ENCODE results near the gene TRPV2. TPM values are rescaled to one million over a fixed set of nuclear protein-coding genes. Genes with fewer than 3 reads are reported as not detected.
"Not testable (repeated sequence)": the region's sequence is repeated elsewhere in the genome, so short reads cannot be mapped to it uniquely, and the experiment has no call there.

Gene TRPV2
- total RNA-seq, 1 experiment from 2014 or later = 5.5 TPM

DNA sequence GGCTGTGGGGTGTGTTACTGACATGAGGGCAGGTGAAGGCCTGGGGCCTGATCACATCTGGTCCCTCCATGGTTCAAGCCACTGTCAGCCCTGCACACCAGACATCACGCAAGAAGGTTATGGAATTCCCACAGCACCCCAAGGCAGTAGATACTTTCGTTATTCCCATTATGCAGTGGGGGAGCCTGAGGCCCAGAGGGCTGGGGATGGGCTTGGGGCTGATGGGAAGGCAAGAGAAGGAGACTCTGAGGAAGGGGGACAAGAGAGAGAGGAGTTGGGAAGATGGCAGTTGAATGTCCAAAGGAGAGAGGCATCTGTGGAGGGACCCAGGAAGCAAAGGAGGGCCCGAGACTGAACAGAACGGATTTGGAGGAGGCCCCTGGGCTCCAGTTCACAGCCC, 34.7 kb downstream of the TRPV2 start:
- H3K4me3 ChIP-seq (ENCODE audit: insufficient read depth, low read depth, low read length) = no peak overlapping the region
- H3K36me3 ChIP-seq (replicated peaks; ENCODE audit: control insufficient read depth, insufficient read depth, low read length) = peaks cover 13% of the 10 kb centered on the region
- DNase-seq = no peak
- no peaks in the 10 kb centered on the region for H3K27me3 ChIP-seq (ENCODE audit: control insufficient read depth, insufficient read depth, low read length)

DNA sequence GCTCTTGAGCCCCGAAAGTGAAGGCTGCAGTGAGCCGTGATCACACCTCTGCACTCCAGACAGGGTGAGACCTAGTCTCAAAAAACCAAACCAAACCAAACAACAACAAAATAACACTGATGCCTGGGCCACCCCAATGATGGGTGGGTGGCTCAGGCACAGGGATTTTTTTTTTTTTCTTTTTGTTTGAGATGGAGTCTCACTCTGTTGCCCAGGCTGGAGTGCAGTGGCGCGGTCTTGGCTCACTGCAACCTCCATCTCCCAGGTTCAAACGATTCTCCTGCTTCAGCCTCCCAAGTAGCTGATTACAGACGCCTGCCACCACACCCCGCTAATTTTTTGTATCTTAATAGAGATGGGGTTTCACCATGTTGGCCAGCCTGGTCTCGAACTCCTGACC, 36.9 kb downstream of the TRPV2 start:
- H3K4me3 ChIP-seq (ENCODE audit: insufficient read depth, low read depth, low read length); DNase-seq; H3K27me3 ChIP-seq (ENCODE audit: control insufficient read depth, insufficient read depth, low read length): not testable (repeated sequence)
- H3K36me3 ChIP-seq (replicated peaks; ENCODE audit: control insufficient read depth, insufficient read depth, low read length) = peaks cover 10% of the 10 kb centered on the region

DNA sequence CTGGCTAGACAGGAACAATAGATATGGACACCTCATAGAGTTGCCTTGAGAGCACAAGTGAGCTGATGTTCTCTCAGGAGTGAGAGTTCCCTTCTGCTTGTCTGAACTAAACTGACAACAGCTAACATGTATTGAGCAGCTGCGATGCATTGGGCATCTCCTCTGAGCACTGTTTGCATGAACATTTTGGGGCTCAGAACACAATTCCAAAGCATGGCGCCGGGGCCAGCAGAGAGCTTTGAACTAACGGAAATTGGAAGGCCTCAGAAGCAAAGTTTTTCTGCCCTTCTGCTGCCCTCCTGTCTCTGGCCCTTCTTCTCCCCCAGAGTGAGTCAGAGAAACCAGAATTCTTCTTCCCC, 38.1 kb downstream of the TRPV2 start:
- no peaks in the 10 kb centered on the region for H3K27me3 ChIP-seq (ENCODE audit: control insufficient read depth, insufficient read depth, low read length)
- DNase-seq = no peak
- H3K4me3 ChIP-seq (ENCODE audit: insufficient read depth, low read depth, low read length) = no peak overlapping the region
- H3K36me3 ChIP-seq (replicated peaks; ENCODE audit: control insufficient read depth, insufficient read depth, low read length) = peaks cover 10% of the 10 kb centered on the region

DNA sequence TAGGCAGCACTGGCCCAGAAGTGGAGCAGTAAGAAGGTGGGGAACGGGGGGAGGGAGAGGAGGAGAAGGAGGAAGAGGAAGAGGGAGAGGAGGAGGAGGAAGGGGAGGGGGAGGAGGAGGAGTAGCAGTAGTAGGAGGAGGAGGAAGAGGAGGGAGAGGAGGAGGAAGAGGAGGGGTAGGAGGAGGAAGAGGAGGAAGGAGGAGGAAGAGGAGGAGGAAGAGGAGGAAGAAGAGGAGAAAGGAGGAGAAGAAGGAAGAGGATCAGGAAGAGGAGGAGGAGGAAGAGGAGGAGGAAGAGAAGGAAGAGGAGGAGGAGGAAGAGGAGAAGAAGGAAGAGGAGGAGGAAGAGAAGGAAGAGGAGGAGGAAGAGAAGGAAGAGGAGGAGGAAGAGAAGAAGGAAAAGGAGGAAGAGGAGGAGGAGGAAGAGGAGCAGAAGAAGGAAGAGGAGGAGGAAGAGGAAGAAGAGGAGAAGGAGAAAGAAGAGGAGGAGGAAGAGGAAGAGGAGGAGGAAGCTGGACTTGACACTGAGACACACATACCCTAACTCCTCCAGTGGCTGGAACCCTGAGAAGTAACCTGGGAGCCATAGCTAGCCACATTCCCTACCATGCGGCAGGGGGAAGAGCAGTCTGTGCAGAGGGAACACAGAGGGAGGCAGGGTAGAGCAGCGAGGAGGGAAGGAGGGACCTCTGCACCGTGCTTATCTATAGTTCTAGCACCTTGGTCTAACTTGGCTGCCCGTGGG, 40.8 kb downstream of the TRPV2 start:
- no peak overlapping the region for H3K4me3 ChIP-seq (ENCODE audit: insufficient read depth, low read depth, low read length)
- H3K27me3 ChIP-seq (ENCODE audit: control insufficient read depth, insufficient read depth, low read length) = no peaks in the 10 kb centered on the region
- DNase-seq = no peak
- H3K36me3 ChIP-seq (replicated peaks; ENCODE audit: control insufficient read depth, insufficient read depth, low read length) = peaks cover 1% of the 10 kb centered on the region

DNA sequence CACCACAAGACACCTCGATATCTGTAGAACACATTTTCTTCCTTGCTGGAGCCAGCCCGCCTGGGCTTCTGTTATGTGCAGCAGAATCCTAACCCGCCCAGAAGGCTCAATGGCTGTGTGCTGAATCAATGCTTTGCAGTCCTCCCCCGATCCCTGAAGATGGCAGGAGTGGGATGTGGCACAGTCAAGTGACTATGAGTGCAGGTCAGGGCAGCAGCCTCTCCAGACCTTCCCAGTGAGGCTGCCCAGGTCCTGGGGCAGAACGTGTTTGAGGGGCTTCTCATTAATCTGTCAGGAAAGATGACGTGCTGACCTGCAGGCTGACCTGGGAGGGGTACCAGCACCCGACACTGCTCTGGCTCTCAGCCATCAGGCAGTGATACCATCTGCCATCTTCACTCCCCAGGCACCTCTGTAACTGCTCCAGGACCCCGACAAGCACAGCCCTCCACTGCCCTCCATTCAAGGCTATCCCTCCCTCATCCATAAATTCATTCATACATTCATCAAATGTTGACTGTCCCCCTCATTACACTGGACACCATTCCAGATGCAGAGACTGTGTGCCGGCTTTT, 41.5 kb downstream of the TRPV2 start:
- Histone ChIP-seq H3K27me3 (ENCODE audit: control insufficient read depth, insufficient read depth, low read length) (no peaks in the 10 kb centered on the region), H3K36me3 (replicated peaks; ENCODE audit: control insufficient read depth, insufficient read depth, low read length) (peaks cover 1% of the 10 kb centered on the region), H3K4me3 (ENCODE audit: insufficient read depth, low read depth, low read length) (no peak overlapping the region)
- DNase-seq = no peak

DNA sequence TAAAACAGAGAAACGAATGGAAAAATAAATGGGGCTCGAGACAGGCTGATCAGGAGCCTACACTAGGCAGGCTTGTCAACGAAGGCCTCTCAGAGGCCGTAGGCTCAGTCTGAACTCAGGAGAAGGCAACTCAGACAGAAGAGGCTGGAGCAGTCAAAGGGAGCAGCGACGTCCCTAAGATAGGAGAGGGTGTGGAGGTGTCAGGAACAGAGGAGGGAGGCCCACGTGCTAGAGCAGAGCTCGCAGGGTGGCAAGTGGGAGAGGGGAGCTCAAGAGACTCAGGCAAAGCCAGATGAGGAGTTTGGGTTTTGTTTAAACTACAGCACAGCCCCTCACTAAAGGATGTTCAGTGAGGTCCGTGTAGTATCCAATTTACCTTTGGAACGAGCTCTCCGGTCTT, 43.9 kb downstream of the TRPV2 start:
- DNase-seq = no peak
- peaks cover 3% of the 10 kb centered on the region for H3K36me3 ChIP-seq (replicated peaks; ENCODE audit: control insufficient read depth, insufficient read depth, low read length)
- no peak overlapping the region for H3K4me3 ChIP-seq (ENCODE audit: insufficient read depth, low read depth, low read length)
- H3K27me3 ChIP-seq (ENCODE audit: control insufficient read depth, insufficient read depth, low read length) = no peaks in the 10 kb centered on the region

DNA sequence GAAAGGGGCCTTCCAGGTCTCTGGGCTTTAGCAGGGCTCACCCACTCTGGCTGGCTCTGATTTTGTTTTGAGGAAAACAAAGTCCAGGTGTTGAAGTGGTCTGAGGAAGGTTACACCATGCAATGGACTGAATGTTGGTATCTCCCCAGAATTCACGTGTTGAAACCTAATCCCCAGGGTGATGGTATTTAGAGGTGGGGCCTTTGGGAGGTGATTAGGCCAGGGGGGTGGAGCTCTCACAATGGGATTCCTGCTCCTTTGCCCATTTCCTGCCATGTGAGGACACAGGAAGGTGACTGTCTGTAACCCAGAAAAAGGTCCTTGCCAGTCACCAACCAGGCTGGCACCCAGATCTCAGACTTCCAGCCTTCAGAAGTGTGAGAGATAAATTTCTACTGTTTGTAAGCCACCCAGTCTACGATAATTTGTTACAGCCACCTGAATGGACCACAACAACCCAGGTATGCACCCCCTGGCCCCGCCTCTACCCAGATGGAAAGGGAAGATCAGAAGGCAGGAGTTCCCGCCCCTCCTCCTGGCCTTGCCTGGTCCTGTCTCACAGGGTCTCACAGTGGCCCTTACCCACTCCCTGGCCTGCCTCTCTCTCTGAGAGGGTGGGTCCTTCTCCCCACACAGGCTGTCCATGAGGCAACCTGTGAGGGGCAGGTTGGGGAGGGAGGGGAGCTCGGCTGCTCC, 44.6 kb downstream of the TRPV2 start:
- no peak overlapping the region for H3K4me3 ChIP-seq (ENCODE audit: insufficient read depth, low read depth, low read length)
- peak; percentile 79 for DNase-seq
- H3K36me3 ChIP-seq (replicated peaks; ENCODE audit: control insufficient read depth, insufficient read depth, low read length) = peaks cover 3% of the 10 kb centered on the region
- H3K27me3 ChIP-seq (ENCODE audit: control insufficient read depth, insufficient read depth, low read length) = no peaks in the 10 kb centered on the region

DNA sequence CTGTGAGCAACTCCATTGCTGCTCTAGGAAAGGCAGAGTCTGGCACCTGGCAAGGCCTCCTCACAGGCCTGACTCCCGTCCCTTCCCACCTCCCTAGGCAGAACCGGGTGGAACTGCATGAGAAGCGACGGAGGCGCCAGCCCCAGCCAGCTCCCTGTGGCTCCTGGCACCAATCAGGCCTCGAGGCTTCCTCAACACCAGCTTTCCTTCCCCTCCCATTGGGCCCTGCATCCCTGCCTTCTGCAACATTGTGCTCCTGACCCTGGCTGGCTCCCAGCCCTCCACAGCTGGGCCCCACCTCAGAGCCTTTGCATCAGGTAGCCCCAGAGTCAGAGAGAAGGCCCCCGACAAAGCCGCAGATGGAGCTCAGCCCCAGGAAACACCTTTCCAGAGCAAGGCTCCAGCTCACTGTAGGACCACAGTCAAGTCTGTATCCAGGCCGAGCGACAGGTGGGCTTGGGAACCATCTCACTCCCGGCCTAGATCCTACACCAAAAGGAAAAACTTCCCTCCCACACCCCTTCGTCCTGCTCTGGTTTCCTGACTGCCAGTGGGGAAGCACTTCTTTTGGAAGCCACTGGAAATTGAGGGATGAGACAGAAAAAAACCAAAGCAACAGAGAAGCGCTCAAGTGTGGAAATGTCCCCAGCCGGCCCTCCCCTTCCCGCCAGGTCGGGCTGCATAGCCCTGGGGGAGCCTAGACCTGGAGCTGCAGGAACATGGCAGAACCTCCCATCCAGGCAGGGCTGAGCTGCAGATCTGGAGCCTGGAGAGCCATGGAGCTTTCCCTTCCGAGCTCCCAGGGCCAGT, 45.6 kb downstream of the TRPV2 start:
- Histone ChIP-seq H3K36me3 (replicated peaks; ENCODE audit: control insufficient read depth, insufficient read depth, low read length) (peaks cover 3% of the 10 kb centered on the region), H3K27me3 (ENCODE audit: control insufficient read depth, insufficient read depth, low read length) (no peaks in the 10 kb centered on the region), H3K4me3 (ENCODE audit: insufficient read depth, low read depth, low read length) (no peak overlapping the region)
- DNase-seq = no peak

DNA sequence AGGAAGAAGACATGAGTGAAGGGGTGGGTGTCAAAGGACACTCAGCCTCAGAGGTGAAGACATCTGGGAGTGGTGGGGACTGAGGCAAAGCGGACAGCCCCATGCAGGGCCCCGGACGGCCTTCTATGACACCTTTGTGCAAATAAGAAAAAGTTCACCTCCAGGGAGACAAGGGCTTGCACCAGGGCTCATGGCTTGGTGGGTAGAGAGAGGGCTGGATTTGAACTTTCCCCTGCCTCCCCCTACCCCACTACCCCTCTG, 46.2 kb downstream of the TRPV2 start:
- Histone ChIP-seq H3K36me3 (replicated peaks; ENCODE audit: control insufficient read depth, insufficient read depth, low read length) (peaks cover 2% of the 10 kb centered on the region), H3K4me3 (ENCODE audit: insufficient read depth, low read depth, low read length) (no peak overlapping the region), H3K27me3 (ENCODE audit: control insufficient read depth, insufficient read depth, low read length) (no peaks in the 10 kb centered on the region)
- no peak for DNase-seq

DNA sequence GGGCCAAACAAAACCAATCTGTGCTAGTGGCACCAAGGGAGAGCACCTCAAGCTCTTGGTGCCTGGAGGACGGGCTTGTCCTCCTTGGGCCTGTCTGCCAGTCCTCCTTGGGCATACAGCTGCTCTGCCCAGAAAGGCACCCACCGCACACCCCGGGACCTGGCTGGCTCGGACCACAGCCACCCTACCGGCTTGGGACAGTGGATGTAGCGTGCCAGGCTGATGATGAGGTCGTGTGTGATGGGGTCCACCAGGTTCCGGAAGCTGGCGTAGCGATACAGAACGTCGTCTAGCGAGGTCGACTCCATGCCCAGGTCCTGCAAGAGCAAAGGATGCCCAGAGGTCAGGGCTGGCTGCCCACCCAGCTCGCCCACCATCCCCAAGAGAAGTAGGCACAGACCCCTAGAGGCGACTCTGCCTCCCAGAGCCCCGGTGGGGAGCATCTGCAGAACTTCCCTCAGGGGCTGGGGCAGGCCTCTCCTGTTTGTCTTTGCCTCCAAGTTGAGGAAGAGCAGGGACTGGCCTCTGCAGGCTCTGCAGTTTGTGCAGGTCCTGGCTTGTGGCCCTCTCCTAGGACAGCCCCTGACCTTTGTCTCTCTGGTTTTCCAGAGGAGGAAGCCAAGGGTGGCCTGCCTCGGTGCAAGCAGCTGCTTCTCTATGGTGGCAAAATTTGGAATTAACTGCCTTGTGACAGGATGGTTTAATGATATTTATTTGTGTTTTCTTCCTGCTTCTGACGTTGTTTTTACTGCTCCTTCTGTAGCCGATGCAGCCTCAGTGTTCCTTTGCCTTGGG, 46.9 kb downstream of the TRPV2 start:
- no peaks in the 10 kb centered on the region for H3K27me3 ChIP-seq (ENCODE audit: control insufficient read depth, insufficient read depth, low read length)
- peaks cover 2% of the 10 kb centered on the region for H3K36me3 ChIP-seq (replicated peaks; ENCODE audit: control insufficient read depth, insufficient read depth, low read length)
- no peak overlapping the region for H3K4me3 ChIP-seq (ENCODE audit: insufficient read depth, low read depth, low read length)
- DNase-seq = no peak

DNA sequence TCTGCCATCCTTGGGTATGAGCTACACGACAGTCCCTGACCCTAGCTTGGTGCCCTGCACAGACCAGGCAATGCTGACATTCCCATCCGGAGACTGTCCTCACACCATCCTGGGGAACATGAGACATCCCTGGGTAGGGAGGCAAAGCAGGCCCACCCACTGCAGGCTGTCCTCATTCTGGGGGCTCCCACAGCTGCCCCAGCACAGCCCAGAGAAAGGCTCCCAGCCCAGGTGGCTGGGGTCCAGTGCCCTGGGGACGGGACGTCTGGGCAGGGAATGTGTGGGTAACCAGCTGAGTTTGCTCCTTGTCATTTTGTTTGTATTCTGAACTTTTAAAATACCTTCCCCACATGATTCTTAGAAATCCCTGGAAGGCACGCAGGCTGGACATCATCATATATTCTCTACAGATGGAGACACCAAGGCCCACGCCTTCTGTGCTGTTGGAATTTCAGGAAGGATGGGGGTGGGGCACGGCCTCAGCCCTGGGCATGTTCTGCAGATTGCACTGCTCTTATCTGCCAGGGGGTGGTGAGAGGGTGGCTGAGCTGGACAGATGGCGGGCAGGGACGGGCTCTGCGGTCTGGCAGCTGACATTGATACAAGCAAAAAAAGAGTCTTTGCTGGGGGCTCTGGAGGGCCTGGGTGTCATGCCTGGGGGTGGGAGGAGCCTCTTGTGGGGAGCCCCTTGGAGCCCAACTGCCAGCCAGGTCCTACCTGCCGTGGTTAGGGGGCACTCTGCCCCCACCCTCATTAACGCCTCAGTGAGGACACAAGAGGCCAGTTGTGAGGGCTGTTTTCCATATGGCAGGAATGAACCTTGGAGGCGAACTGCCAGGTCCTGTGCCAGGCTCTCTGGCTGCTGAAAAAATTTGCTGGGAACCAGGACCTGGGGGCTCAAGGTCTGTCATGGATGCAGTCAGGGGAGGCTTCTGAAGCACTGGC, 48.3 kb downstream of the TRPV2 start:
- Histone ChIP-seq H3K27me3 (ENCODE audit: control insufficient read depth, insufficient read depth, low read length) (no peaks in the 10 kb centered on the region), H3K4me3 (ENCODE audit: insufficient read depth, low read depth, low read length) (no peak overlapping the region), H3K36me3 (replicated peaks; ENCODE audit: control insufficient read depth, insufficient read depth, low read length) (peaks cover 2% of the 10 kb centered on the region)
- peak; percentile 84 for DNase-seq

DNA sequence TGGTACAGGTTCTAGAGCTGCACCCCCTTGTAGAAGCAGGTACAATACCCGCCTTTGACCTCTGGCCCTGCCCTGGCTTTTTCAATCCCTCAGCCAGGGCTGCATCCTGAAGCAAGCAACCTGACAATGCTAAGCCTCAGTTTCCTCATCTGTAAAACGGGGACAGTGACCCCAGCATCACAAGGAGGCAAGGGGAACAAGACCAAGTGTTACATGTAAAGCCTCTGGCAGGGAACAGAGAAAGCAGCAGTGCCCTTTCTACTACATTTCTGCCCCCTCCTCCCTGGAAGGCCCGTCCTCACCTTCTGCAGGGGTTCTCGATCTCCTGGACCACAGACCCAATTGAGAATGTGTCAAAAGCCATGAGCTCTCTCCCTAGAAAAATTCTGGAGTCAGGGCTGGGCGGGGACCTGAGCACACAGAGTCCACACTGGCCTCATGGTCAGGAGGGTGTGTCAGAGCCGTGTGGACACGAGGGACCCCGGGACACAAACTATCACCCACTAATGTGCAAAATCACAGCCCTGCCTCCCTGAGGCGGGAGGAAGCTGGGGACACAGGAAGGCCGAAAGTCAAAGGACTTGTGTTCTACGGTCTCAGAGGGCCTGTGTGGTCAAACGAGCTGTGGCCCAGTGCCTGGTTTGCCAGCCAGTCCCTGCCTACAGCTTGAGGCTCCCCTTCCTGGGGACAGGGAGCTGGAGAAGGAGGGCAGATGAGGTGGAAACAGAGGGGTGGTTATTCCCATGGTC, 49.1 kb downstream of the TRPV2 start:
- no peak for DNase-seq
- Histone ChIP-seq H3K4me3 (ENCODE audit: insufficient read depth, low read depth, low read length) (no peak overlapping the region), H3K36me3 (replicated peaks; ENCODE audit: control insufficient read depth, insufficient read depth, low read length) (peaks cover 2% of the 10 kb centered on the region), H3K27me3 (ENCODE audit: control insufficient read depth, insufficient read depth, low read length) (no peaks in the 10 kb centered on the region)

DNA sequence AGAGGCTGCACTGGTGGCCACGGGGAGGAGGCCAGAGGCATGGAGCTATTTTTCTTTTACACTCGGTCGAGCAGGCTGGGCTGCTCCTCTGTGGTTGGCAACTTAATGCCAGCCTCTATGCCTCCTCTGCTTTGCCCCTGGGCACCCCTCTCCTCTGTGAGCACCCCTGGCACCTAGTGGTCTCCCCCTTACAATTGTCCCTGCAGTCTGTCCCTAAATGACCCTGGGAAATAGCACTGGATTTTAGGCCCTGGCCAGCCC, 49.6 kb downstream of the TRPV2 start:
- H3K27me3 ChIP-seq (ENCODE audit: control insufficient read depth, insufficient read depth, low read length) = no peaks in the 10 kb centered on the region
- no peak for DNase-seq
- H3K36me3 ChIP-seq (replicated peaks; ENCODE audit: control insufficient read depth, insufficient read depth, low read length) = peaks cover 2% of the 10 kb centered on the region
- no peak overlapping the region for H3K4me3 ChIP-seq (ENCODE audit: insufficient read depth, low read depth, low read length)
